Activated naive CD4-positive, alpha-beta T cell treated with anti-CD3 and anti-CD28 coated beads for 36 hours (primary cell): ENCODE measurements around the gene CAMK1D. TPM values are rescaled to one million over a fixed set of nuclear protein-coding genes. Genes with fewer than 3 reads are reported as not detected.

Source experiments
- CTCF ChIA-PET: fragments of 350-600 bp; sonication (Branson Sonifier 250); formaldehyde crosslinking; loops from one replicate; lab custom pipeline; 2021; ENCODE audit warnings: antibody characterized with exemption; lab: Charles Lee
- DNase-seq: peaks from one replicate; pipeline ENCODE4 v3.0.0-alpha.2; 2020
- H3K27ac Mint-ChIP-seq: one replicate; pipeline ENCODE4 v1.8.0; 2021; ENCODE audit warnings: mild to moderate bottlenecking, mixed read lengths
- H3K27me3 Mint-ChIP-seq: one replicate; pipeline ENCODE4 v1.8.0; 2021; ENCODE audit warnings: low read depth, mixed read lengths
- H3K36me3 Mint-ChIP-seq: one replicate; pipeline ENCODE4 v1.8.0; 2021; ENCODE audit warnings: low read depth, mixed read lengths
- H3K4me1 Mint-ChIP-seq: one replicate; pipeline ENCODE4 v1.8.0; 2021; ENCODE audit warnings: low read depth, mixed read lengths
- H3K4me3 Mint-ChIP-seq: one replicate; pipeline ENCODE4 v1.8.0; 2021; ENCODE audit warnings: mild to moderate bottlenecking, moderate library complexity, mixed read lengths
- H3K9me3 Mint-ChIP-seq: one replicate; pipeline ENCODE4 v1.8.0; 2021; ENCODE audit warnings: mixed read lengths
- intact Hi-C: fragments of 100-400 bp; cut with micrococcal nuclease; formaldehyde crosslinking; loops from one replicate; pipeline ENCODE4 v1.15.1; 2023
- total RNA-seq, 2 experiments: library from RNA; stranded (reverse); gene quantifications; one replicate each; pipeline ENCODE4 v1.2.3, GENCODE V29; 2021

Gene CAMK1D
- total RNA-seq, 2 experiments from 2014 or later, result 9.5 to 11.3 TPM

GRCh38 chr10:12381536-12382156, 32.3 kb downstream of the CAMK1D start:
- H3K36me3 Mint-ChIP-seq, result peaks cover 4% of the 10 kb centered on the region
- H3K4me3 Mint-ChIP-seq, result no peak overlapping the region
- peaks cover 17% of the 10 kb centered on the region for H3K4me1 Mint-ChIP-seq
- H3K27ac Mint-ChIP-seq, result no peak overlapping the region
- CTCF ChIA-PET, result interaction anchor here (0.5 kb wide), 1 partner anchor 347 kb away, joined by 3 read pairs; no protein-coding TSS in a partner anchor
- DNase-seq, result no peak
- H3K27me3 Mint-ChIP-seq, result no peaks in the 10 kb centered on the region
- intact Hi-C loops, result no loop called here
- H3K9me3 Mint-ChIP-seq, result peaks cover 4% of the 10 kb centered on the region

GRCh38 chr10:12382157-12382548, 32.8 kb downstream of the CAMK1D start:
- H3K27ac Mint-ChIP-seq, result no peak overlapping the region
- H3K4me3 Mint-ChIP-seq, result no peak overlapping the region
- no peaks in the 10 kb centered on the region for H3K27me3 Mint-ChIP-seq
- intact Hi-C loops, result no loop called here
- peaks cover 4% of the 10 kb centered on the region for H3K9me3 Mint-ChIP-seq
- CTCF ChIA-PET, result interaction anchor here (0.5 to 0.9 kb wide), 2 partner anchors 17 to 346 kb away, joined by 3 to 5 read pairs; no protein-coding TSS in a partner anchor
- peaks cover 4% of the 10 kb centered on the region for H3K36me3 Mint-ChIP-seq
- no peak for DNase-seq
- H3K4me1 Mint-ChIP-seq, result peaks cover 17% of the 10 kb centered on the region

GRCh38 chr10:12382956-12383531, 33.7 kb downstream of the CAMK1D start:
- intact Hi-C loops, result no loop called here

GRCh38 chr10:12384906-12385305, 35.6 kb downstream of the CAMK1D start:
- no peak overlapping the region for H3K4me3 Mint-ChIP-seq
- intact Hi-C loops, result no loop called here
- H3K27ac Mint-ChIP-seq, result no peak overlapping the region
- no peaks in the 10 kb centered on the region for H3K27me3 Mint-ChIP-seq
- H3K4me1 Mint-ChIP-seq, result peaks cover 36% of the 10 kb centered on the region
- peaks cover 4% of the 10 kb centered on the region for H3K9me3 Mint-ChIP-seq
- H3K36me3 Mint-ChIP-seq, result peaks cover 4% of the 10 kb centered on the region
- DNase-seq, result no peak
- CTCF ChIA-PET, result no interaction called here

More at GRCh38 chr10:12382956-12383531, 33.7 kb downstream of the CAMK1D start:
- Mint-ChIP-seq H3K27ac (no peak overlapping the region), H3K27me3 (no peaks in the 10 kb centered on the region), H3K36me3 (peaks cover 4% of the 10 kb centered on the region), H3K4me1 (peaks cover 22% of the 10 kb centered on the region), H3K9me3 (peaks cover 4% of the 10 kb centered on the region), H3K4me3 (no peak overlapping the region)
- DNase-seq, result no peak
- CTCF ChIA-PET, result interaction anchor here (0.9 to 1.6 kb wide), 2 partner anchors 17 to 273 kb away, joined by 3 to 5 read pairs; no protein-coding TSS in a partner anchor

GRCh38 chr10:12387561-12388210, 38.3 kb downstream of the CAMK1D start:
- CTCF ChIA-PET, result interaction anchor here (0.6 kb wide), 2 partner anchors 56 to 436 kb away, joined by 3 to 6 read pairs; no protein-coding TSS in a partner anchor
- Mint-ChIP-seq H3K36me3 (peaks cover 4% of the 10 kb centered on the region), H3K27me3 (no peaks in the 10 kb centered on the region), H3K4me1 (peaks cover 35% of the 10 kb centered on the region), H3K27ac (no peak overlapping the region), H3K9me3 (peaks cover 4% of the 10 kb centered on the region), H3K4me3 (no peak overlapping the region)
- intact Hi-C loops, result no loop called here
- DNase-seq, result no peak

GRCh38 chr10:12388671-12389070, 39.3 kb downstream of the CAMK1D start:
- intact Hi-C loops, result no loop called here
- no peak for DNase-seq
- Mint-ChIP-seq H3K9me3 (peaks cover 4% of the 10 kb centered on the region), H3K36me3 (peaks cover 4% of the 10 kb centered on the region), H3K4me3 (no peak overlapping the region), H3K4me1 (peaks cover 35% of the 10 kb centered on the region), H3K27me3 (no peaks in the 10 kb centered on the region), H3K27ac (no peak overlapping the region)
- CTCF ChIA-PET, result no interaction called here

GRCh38 chr10:12389154-12389734, 39.9 kb downstream of the CAMK1D start:
- no peak overlapping the region for H3K4me3 Mint-ChIP-seq

GRCh38 chr10:12390733-12391132, 41.4 kb downstream of the CAMK1D start:
- DNase-seq, result no peak
- CTCF ChIA-PET, result interaction anchor here (0.6 to 1.1 kb wide), 2 partner anchors 33 to 46 kb away, joined by 3 read pairs; no protein-coding TSS in a partner anchor
- H3K36me3 Mint-ChIP-seq, result no peaks in the 10 kb centered on the region
- H3K27ac Mint-ChIP-seq, result no peak overlapping the region
- no peak overlapping the region for H3K4me3 Mint-ChIP-seq
- peaks cover 31% of the 10 kb centered on the region for H3K4me1 Mint-ChIP-seq
- H3K27me3 Mint-ChIP-seq, result no peaks in the 10 kb centered on the region
- no peaks in the 10 kb centered on the region for H3K9me3 Mint-ChIP-seq
- intact Hi-C loops, result no loop called here

More at GRCh38 chr10:12389154-12389734, 39.9 kb downstream of the CAMK1D start:
- H3K27ac Mint-ChIP-seq, result no peak overlapping the region
- H3K27me3 Mint-ChIP-seq, result no peaks in the 10 kb centered on the region
- H3K4me1 Mint-ChIP-seq, result peaks cover 35% of the 10 kb centered on the region
- DNase-seq, result no peak
- peaks cover 4% of the 10 kb centered on the region for H3K9me3 Mint-ChIP-seq
- CTCF ChIA-PET, result no interaction called here
- intact Hi-C loops, result no loop called here
- peaks cover 4% of the 10 kb centered on the region for H3K36me3 Mint-ChIP-seq

- H3K9me3 Mint-ChIP-seq, result no peaks in the 10 kb centered on the region
- H3K4me3 Mint-ChIP-seq, result no peak overlapping the region
- intact Hi-C loops, result no loop called here
- H3K4me1 Mint-ChIP-seq, result peaks cover 31% of the 10 kb centered on the region
- DNase-seq, result no peak
- no peaks in the 10 kb centered on the region for H3K36me3 Mint-ChIP-seq
- CTCF ChIA-PET, result interaction anchor here (0.6 kb wide), 1 partner anchor 33 kb away, joined by 3 read pairs; no protein-coding TSS in a partner anchor
- H3K27me3 Mint-ChIP-seq, result no peaks in the 10 kb centered on the region
- no peak overlapping the region for H3K27ac Mint-ChIP-seq
Observed at GRCh38 chr10:12391206-12391605, 41.9 kb downstream of the CAMK1D start.

GRCh38 chr10:12393831-12394230, 44.5 kb downstream of the CAMK1D start:
- DNase-seq, result no peak
- intact Hi-C loops, result no loop called here
- Mint-ChIP-seq H3K27me3 (no peaks in the 10 kb centered on the region), H3K4me3 (no peak overlapping the region), H3K27ac (no peak overlapping the region), H3K9me3 (no peaks in the 10 kb centered on the region), H3K4me1 (peaks cover 22% of the 10 kb centered on the region), H3K36me3 (no peaks in the 10 kb centered on the region)
- CTCF ChIA-PET, result no interaction called here

- Mint-ChIP-seq H3K27ac (no peak overlapping the region), H3K36me3 (no peaks in the 10 kb centered on the region), H3K9me3 (no peaks in the 10 kb centered on the region), H3K4me1 (peaks cover 20% of the 10 kb centered on the region), H3K27me3 (no peaks in the 10 kb centered on the region), H3K4me3 (no peak overlapping the region)
- DNase-seq, result no peak
- intact Hi-C loops, result no loop called here
- CTCF ChIA-PET, result interaction anchor here (0.6 to 0.7 kb wide), 2 partner anchors 24 to 68 kb away, joined by 3 to 4 read pairs; no protein-coding TSS in a partner anchor
Observed at GRCh38 chr10:12394241-12395033, 45.1 kb downstream of the CAMK1D start.
